ENCODE data around the gene RIPOR3. TPM values are rescaled to one million over a fixed set of nuclear protein-coding genes. Genes with fewer than 3 reads are reported as not detected.
A peak's percentile ranks its signal among the peaks of the same experiment; 100 is the strongest.

The RIPOR3 gene
- total and polyA plus RNA-seq, 9 of the 15 experiments (the other 6 are each of a cell fraction or from before 2014, with no cell fraction given): 3.3 to 62.7 (median 21.4) TPM

- peaks cover 43% of the 10 kb centered on the region; the same call in 1 of the 2 replicates for H4K20me1 ChIP-seq (replicated peaks; ENCODE audit: control insufficient read depth, insufficient read depth, low read length)
- in situ Hi-C loops (cut with MboI): no loop called here
- H3K9me1 ChIP-seq (ENCODE audit: control insufficient read depth, insufficient read depth, low read length): peaks cover 13% of the 10 kb centered on the region
- H2AFZ ChIP-seq (ENCODE audit: low read depth, low read length): no peak overlapping the region
- intact Hi-C loops (cut with micrococcal nuclease): no loop called here
- no peaks in the 10 kb centered on the region; a peak in 1 of 5 replicates for H3K27me3 ChIP-seq (ENCODE audit: control insufficient read depth in 2 of 2, insufficient read depth in 2 of 2, low read length in 2 of 2)
- DNase-seq (ENCODE audit: extremely low read depth in 1 of 4, low spot score in 3 of 4): no peak
- no peak overlapping the region for H3K9ac ChIP-seq (ENCODE audit: insufficient read depth in 1 of 2, low read depth in 2 of 2, low read length in 2 of 2)
- CTCF ChIA-PET (ENCODE audit: low intra/inter-chr PET ratio): no interaction called here
- no peak overlapping the region for H3K4me3 ChIP-seq
- FAIRE-seq: no peak
- peaks cover 25% of the 10 kb centered on the region; the same call in 2 of the 3 replicates for H3K36me3 ChIP-seq (ENCODE audit: control insufficient read depth, insufficient read depth, low read length)
- peaks cover 88% of the 10 kb centered on the region for H3K79me2 ChIP-seq (ENCODE audit: control insufficient read depth, insufficient read depth, low read length)
- 99% methylated on average over 4 of the region's 4 CpGs for WGBS (ENCODE audit: insufficient coverage, low coverage, missing lambda C conversion rate)
- no peak overlapping the region for H3K4me2 ChIP-seq (ENCODE audit: insufficient read depth, low read length)
- ATAC-seq: no peak
- H3K27ac ChIP-seq (ENCODE audit: extremely low read depth, low read depth, low read length): no peak overlapping the region
- H3K9me3 ChIP-seq (replicated peaks; ENCODE audit: control insufficient read depth, insufficient read depth, low read depth, low read length): no peaks in the 10 kb centered on the region
- POLR2A ChIA-PET: interaction anchor here (2.9 kb wide), 1 partner anchor 21 kb away, joined by 12 read pairs; the partner anchor contains the start of gene RIPOR3
- peaks cover 42 to 50% of the 10 kb centered on the region in 2 experiments for H3K4me1 ChIP-seq (replicated peaks in 1 of 2; ENCODE audit: control insufficient read depth in 2 of 2, insufficient read depth in 2 of 2, low read length in 2 of 2)
- BruUV-seq (replicated peaks): no TSS peak
- no peak for TF ChIP-seq CBX3 (IDR thresholded peaks at IDR 0.05; ENCODE audit: borderline replicate concordance in 1 of 2, low read length in 2 of 2)
- peak; percentile 11; the same call in 1 of the 2 replicates for TF ChIP-seq MAX (CRISPR knock-in tag; IDR thresholded peaks at IDR 0.05)
- TF ChIP-seq ZBTB17 (CRISPR knock-in tag; IDR thresholded peaks at IDR 0.05): no peak
- TF ChIP-seq ZNF398 (CRISPR knock-in tag; IDR thresholded peaks at IDR 0.05): no peak
- TF ChIP-seq, protein P1, sequence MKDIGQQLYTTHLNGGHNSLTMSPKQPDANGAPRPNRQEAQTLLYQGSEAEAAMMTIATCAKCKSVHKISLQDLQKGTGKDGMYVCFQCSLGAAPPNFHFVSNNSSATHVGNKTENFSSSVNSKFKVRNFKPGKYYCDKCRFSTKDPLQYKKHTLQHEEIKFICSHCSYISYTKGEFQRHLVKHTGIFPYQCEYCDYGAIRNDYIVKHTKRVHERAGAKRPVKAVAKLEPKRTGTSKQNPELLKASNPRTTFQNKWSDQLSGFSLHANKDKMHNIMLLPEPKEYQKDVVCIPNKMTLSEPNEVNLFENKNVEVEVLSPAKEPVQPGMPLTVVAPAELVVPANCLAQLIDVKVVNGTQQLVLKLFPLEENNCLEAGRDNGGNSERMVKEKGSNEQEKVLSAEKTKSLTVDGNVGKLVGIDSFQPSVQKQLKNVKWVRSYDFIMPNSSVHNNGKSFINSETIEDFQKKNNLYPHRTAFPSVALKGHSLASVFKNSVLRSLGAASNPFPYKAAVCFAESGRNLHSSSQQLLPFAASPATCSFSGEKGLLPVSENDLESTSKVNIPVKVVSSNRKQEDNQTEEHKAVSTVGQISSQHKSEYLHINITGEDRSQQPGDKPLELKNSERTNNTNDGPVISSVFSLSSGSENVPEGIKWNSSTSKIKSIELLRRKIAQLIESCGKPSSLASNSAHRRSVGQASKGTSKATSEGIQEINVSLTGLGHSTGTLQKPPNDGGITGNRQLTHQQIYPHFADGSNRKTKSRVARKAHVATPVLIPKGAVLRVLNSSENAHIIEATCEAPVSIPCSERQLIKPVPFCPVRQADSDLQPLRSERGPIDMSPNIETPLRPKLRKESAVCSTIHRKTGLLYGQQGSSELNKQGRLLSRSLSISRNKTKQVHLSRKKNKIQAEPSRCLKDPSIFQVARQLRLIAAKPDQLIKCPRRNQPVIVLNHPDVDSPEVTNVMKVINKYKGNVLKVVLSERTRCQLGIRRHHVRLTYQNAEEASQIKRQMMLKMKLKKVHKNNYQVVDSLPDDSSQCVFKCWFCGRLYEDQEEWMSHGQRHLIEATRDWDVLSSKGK (CRISPR knock-in tag; IDR thresholded peaks at IDR 0.05): no peak
- peak; percentile 76 for TF ChIP-seq PHF20 (IDR thresholded peaks at IDR 0.05; ENCODE audit: partially characterized antibody)
- TF ChIP-seq, protein P2, sequence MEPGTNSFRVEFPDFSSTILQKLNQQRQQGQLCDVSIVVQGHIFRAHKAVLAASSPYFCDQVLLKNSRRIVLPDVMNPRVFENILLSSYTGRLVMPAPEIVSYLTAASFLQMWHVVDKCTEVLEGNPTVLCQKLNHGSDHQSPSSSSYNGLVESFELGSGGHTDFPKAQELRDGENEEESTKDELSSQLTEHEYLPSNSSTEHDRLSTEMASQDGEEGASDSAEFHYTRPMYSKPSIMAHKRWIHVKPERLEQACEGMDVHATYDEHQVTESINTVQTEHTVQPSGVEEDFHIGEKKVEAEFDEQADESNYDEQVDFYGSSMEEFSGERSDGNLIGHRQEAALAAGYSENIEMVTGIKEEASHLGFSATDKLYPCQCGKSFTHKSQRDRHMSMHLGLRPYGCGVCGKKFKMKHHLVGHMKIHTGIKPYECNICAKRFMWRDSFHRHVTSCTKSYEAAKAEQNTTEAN (CRISPR knock-in tag; IDR thresholded peaks at IDR 0.05): no peak
- no peak for TF ChIP-seq ZNF583 (CRISPR knock-in tag; IDR thresholded peaks at IDR 0.05)
- no peak for TF ChIP-seq ARID3A (IDR thresholded peaks at IDR 0.05; ENCODE audit: borderline replicate concordance, low read depth, low read length)
- TF ChIP-seq KDM1A (IDR thresholded peaks at IDR 0.05): peak in 1 of 2 experiments; percentile 92; a peak in 2 of 4 replicates
- 0 out of 2 replicates have a peak, but pooled peaks have one; percentile 57 for TF ChIP-seq ARID2 (IDR thresholded peaks at IDR 0.05)
Measured at GRCh38 chr20:50668798-50669197, 22.5 kb downstream of the RIPOR3 start.

All from K562 (cell line).